ENCODE measurements around the gene CCDC187.

Gene CCDC187

DNA sequence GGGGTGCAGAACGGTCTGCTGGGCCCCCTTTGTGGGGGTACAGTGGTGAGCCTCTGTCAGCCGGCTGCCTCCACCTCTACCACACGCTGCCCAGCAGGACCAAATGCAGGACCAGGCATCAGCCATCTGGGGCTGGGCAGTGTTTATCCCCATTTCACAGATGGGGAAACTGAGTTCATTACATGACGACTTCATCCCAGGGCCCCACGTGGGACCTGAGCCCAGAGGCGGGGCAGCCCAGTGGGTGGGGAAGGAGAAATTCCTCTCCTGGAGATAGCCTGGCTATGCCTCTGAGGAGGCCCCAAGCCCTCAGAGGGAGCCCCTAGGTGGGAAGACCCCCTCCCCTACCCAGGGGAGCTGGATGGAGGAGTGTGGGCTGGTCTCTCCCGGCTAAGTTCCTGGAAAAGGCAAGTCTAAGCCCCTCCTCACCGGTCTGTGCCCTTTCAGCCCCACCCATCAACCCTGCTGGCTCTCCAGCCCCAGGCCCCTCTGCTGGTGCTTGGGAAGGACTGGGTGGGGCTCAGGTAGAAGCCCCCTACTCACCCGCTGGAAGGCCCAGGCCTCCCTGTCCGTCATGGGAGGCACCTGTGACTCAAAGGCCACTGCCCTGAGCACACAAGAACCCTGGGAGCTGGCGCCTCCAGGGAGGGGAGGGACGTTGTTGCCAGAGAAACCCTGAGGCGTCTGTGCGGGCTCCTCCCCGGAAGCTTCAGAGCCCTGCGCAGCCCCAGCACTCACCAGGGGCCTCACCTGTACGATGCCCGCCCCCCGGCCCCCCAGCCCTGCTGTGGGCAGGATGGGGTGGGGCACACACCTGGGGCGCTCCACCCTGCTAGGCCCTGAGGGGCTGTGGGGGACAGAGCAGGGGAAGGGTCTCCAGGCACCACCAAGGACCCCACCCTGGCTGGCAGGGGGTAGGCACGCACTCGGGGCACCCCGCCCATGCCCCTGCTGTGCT, 7.4 kb upstream of the CCDC187 start:
- DNase-seq = no peak

DNA sequence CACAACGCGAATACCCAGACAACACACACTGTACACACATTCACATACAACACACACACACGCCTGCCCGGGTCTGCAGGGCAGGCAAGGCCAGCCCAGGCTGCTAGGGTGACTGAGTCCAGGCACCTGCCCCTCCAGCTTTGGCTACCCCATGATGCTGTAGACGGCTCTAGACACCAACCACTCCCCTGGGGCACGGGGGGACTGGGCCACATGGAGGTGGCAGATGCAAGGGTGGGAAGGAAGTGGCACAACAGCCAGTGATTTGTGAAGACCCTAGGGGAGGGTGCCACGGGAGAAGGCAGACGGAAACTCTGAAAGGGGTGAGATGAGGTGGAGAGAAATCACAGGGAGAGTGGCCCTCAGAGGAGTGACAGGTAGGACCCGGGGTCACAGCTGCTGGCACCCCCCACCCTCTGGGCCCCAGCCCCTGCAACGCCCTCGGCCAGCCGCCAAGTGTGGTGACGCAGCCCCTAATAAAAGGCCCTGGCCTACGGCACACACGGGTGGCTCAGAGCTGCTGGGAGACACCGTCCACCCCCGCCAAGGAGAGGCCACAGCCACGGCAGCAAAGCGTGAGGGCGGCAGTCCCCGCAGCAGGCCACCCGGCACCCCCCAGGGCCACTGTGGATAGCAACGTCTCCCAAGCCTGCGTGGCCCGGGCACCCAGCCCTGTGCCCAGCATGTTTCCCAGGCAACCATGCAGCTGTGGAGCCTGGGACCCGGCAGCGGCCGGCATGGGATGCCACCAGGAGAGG, 6.6 kb upstream of the CCDC187 start:
- DNase-seq = no peak

GRCh38 chr9:136309806-136310220, 5.9 kb upstream of the CCDC187 start:
- no peak for DNase-seq

- DNase-seq = no peak
Observed at GRCh38 chr9:136309101-136309801, 5.4 kb upstream of the CCDC187 start.

DNA sequence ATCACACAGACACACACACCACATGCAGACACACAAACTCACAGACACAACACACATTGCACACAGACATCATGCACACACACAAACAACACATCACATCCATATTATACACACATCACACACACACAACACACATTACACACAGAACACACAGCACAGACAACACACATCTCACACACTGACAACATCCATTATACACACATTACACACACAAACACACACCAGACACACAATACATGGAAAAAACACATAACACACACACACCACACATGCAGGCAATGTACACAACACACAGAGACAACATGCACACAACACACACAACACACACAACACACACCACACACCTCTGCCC, 4.8 kb upstream of the CCDC187 start:
- DNase-seq = no peak

GRCh38 chr9:136308006-136308701, 4.3 kb upstream of the CCDC187 start:
- no peak for DNase-seq

DNA sequence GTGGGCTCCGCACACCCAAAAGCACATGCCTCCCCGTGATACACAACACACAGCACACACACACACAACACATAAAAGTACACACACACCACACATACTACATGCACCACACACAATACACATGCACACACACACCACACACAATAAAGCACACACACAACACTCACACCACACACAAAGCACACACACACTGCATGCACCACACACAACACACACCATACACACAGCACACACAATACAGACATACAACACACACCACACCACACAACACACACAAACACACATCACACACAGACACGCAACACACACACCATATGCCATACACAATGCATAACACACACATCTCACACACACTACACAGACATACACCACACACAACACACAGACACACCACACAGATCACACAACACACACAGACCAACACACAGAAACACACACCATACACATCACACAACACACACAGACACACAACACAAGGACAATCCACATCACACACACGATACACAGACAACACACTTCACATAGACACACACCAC, 3.4 kb upstream of the CCDC187 start:
- no peak for DNase-seq

DNA sequence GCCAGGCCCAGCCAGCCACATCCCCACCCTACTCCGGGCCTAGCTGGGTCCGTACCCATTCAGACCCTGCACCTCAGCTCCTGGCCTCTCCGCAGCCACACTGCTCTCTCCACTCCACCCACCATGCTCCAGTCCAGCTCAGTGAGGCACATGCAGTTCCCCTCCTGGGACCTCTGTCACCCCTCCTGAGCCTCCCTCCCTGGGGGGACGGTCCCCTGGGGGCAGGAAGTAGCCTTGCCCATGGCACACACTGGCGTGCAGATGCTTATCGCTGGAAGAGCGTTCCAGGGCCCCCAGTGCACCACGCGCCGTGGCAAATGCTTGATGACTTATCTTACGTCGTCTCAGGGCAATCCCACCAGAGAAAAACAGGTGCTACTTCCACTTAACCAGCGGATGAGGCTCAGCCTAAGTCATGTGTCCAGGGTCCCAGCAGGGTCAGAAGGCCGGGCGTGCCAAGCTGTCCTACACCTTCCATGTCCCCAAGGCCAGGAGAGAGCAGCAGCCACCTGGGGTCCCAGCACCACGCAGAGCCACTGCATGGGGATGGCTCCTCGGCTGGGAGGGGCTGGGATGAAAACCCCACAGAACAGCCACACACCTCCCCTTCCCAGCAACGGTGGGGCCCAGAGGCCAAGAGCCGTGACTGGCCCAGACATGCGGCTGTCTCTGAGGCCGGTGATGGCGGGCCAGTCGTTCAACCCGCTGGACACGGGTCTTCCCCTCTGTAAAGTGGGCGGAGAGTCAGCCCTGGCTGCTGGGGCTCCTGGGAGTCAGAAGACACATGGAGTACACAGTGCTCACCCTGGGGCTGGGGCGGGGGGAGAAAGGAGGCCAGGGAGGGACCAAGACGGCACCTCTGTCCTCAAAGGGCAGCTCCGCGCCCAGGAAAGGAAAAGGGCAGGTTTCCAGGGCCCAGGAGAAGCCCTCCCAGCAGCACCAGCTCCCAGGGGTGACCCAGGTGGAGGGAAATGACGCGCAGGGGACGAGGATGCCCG, 2.6 kb upstream of the CCDC187 start:
- no peak for DNase-seq

DNA sequence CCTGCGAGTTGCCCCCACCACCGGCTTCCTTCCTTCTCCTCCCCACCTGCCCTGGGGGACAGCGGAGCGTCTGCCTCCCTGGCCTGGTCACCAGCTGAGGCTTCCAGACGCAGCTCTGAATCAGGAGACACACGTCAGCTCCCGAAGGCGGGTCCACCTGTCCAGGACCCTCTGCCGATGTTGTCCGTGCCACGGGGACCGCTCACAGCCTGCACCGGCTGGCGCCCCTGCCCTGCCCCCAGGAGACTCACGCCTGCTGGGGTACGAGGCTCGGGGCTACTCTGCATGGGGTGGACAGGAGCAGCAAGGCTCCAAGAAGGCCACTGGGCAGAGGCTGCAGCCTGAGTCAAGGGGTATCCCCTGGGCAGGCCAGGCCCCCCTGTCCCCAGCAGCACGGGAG, 1.9 kb upstream of the CCDC187 start:
- DNase-seq = no peak

GRCh38 chr9:136304981-136305380, 1.1 kb upstream of the CCDC187 start:
- DNase-seq = no peak

DNA sequence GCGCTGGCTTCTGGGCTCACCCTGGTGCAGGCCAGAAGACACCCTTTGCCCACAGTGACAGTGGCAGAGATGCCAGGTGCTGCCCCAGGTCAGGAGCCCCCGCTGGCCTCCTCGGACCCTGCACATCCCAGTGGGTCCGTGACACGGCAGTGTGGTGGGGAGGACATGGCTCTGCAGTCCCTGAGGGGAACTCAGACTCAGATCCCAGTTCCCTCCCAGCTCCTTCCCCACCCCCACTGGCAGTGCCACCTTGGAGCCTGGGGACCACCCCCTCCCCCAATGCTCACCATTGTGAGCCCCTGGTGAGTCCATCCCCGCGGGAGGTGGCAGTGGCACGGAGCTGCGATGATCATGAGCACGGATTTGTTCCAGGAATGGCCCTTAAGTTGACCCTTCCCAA, 562 bp upstream of the CCDC187 start:
- no peak for DNase-seq

- DNase-seq = no peak
Observed at GRCh38 chr9:136303066-136303824, 649 bp downstream of the CCDC187 start.

DNA sequence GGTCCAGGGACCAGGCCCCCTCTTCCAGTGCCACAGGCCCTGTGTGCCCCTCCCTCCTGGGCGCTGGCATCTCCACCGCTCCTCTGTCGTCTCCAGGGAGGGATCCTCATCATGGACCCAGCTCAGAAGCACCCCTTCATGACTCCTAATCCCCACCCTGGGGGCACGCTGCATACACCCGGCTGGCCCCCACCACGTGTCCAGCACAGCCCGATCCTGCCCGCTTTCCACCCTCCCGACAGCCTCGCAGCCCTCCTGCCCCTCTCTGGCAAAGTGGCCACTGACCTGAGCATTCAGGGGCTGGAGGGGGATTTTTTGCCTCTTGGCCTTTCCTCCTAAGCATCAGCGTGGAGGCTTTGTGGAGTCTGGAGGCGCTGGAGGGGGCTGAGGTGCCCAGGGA, 1.4 kb downstream of the CCDC187 start:
- no peak for DNase-seq

DNA sequence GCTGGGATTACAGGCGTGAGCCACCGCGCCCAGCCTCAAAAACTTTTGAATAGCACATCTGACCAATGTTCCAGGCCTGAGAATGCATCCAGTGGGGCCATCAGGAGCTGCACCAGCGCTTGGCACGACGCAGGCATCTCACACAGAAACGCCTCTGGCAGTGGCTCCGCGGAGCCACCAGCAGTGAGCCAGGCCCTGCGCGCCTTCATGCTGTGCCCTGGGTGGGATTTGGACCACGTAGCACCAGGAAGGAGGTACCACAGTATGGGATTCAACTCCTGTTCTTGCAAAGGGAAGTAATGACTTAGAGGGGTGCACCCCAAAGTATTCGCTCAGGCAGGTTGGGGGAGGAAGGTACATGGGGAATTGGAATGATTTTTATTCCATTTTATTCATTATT, 3.0 kb downstream of the CCDC187 start:
- DNase-seq = no peak

DNA sequence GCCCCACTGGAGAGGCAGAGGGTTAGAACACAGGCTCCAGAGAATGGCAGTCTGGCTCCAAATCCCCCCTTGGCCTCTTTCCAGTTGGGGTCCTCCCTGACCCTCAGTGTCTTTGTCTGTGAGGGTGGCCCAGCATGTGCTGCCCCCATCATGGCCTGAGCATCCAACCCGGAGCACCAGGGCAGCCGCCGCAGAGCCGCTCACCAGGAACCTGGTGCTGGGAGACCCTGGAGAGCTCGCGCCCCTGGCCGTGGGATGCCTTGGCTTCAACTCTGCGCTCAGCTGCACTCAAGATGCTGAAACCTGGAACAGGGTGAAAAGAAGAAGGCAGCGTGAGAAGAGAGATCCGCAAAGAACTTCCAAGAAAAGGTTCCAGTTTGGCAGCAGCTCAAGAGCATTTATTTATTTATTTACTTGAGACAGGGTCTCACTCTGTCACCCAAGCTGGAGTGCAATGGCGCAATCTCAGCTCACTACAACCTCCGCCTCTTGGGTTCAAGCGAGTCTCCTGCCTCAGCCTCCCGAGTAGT, 3.8 kb downstream of the CCDC187 start:
- no peak for DNase-seq

GRCh38 chr9:136299541-136299940, 4.4 kb downstream of the CCDC187 start:
- no peak for DNase-seq

- DNase-seq = no peak
Observed at GRCh38 chr9:136299116-136299515, 4.8 kb downstream of the CCDC187 start.

DNA sequence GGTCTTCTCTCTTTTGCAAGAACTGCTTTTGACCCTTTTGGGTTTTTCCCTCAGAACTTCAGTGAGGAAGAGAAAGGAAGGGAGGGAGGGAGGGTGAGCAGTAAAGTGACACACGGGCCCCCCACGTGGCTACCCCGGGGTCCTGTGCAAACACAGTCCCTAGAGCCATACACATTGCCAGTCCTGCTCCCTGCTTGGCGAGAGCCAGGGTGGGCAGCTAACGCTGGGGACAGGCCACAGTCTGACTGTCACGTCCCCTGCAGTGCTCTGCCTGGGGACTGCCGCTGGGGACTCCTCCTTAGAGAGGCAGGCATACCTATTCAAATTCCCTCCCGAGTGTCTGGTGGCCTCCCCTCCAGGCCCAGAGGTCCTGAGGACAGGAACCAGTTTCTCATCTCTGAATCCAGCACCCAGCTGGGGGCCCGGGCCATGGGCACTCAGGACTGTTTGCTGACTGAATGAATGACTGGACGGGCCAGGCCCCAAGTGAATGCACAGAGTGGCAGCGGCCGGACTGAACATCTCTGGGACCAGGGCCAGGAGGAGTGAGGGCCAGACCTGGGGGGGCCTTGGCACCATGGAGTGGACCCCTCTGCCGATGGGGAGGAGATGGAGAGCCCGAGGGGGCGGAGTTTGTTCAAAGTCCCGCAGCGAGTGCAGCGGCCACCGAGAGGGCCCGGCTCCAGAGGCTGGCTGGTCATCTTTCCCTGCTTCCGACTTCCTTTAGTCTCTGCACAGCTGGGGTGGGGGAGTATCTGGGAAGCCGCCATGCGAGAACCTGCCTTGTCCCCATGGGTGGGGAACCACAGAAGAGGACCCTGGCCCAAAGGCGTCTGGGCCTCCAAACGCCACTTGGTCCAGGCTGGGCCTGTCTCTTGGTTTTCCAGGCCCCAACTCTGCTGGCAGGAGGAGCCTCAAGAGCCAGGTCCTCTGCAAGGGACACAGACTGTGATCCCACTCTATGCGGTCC, 5.8 kb downstream of the CCDC187 start:
- DNase-seq = no peak
